Endothelial cell of umbilical vein (primary cell): ENCODE results near the gene NDUFA1. TPM values are rescaled to one million over a fixed set of nuclear protein-coding genes. Genes with fewer than 3 reads are reported as not detected.

Source experiments
- BruUV-seq: library from RNA; stranded (reverse); fragments of 400-500 nt; replicated peaks from 2 replicates; lab custom pipeline; 2021; lab: Mats Ljungman, UMichigan
- CTCF ChIA-PET: fragments of 300-600, 350-600 bp; sonication (Branson Sonifier 250); formaldehyde crosslinking; loops from one replicate; lab custom pipeline; 2021; ENCODE audit warnings: antibody characterized with exemption, inconsistent platforms; lab: Charles Lee
- POLR2A ChIA-PET: fragments of 300-600, 350-600 bp; sonication (Branson Sonifier 250); formaldehyde crosslinking; loops from one replicate; lab custom pipeline; 2021; ENCODE audit warnings: antibody characterized with exemption, inconsistent platforms; lab: Charles Lee
- DNase-seq: peaks from one replicate; pipeline ENCODE4 v3.0.0-alpha.2; 2011; ENCODE audit warnings: low read depth, low spot score
- FAIRE-seq: peaks from 2 replicates; lab custom pipeline; 2011; peaks lifted over from hg19 to GRCh38; lab: Jason Lieb, UNC
- H2AFZ ChIP-seq: 2 replicates; pipeline ENCODE4 v1.6.0; 2012; ENCODE audit warnings: low read depth, low read length, control low read depth, inconsistent platforms
- H3K27ac ChIP-seq: 2 replicates; pipeline ENCODE4 v1.5.1; 2011; ENCODE audit warnings: low read depth, mild to moderate bottlenecking, control low read depth, low read length, moderate library complexity; ENCODE audit not compliant: insufficient read depth
- H3K27me3 ChIP-seq, 2 experiments: 2 replicates each; pipeline versions ENCODE4 v1.6.0 to v1.6.1; 2011; ENCODE audit warnings: low read length in 2 of 2, mixed read lengths in 1 of 2; ENCODE audit not compliant: control insufficient read depth in 2 of 2, insufficient read depth in 2 of 2
- H3K36me3 ChIP-seq, 2 experiments: 2 replicates in 1 of 2; 3 replicates in 1 of 2; pipeline ENCODE4 v1.5.1; 2011; ENCODE audit warnings: low read length in 2 of 2, mild to moderate bottlenecking in 1 of 2, moderate library complexity in 1 of 2; ENCODE audit not compliant: control insufficient read depth in 2 of 2, insufficient read depth in 2 of 2; ENCODE audit errors: extremely low read depth in 1 of 2
- H3K4me1 ChIP-seq: 3 replicates; pipeline ENCODE4 v1.5.1; 2011; ENCODE audit warnings: mild to moderate bottlenecking, low read length; ENCODE audit not compliant: control insufficient read depth, insufficient read depth; ENCODE audit errors: extremely low read depth
- H3K4me2 ChIP-seq: 2 replicates; pipeline ENCODE4 v1.6.1; 2011; ENCODE audit warnings: low read length, control low read depth, mixed read lengths; ENCODE audit not compliant: insufficient read depth
- H3K4me3 ChIP-seq, 3 experiments: fragments of 200-600 bp in 1 of 3; sonication (generic), shearing (Covaris generic) in 1 of 3; replicated peaks in 1 of 3; 2 replicates each; pipeline ENCODE4 v1.5.1; 2011 to 2016; ENCODE audit warnings: control low read depth in 3 of 3, low read length in 3 of 3, mild to moderate bottlenecking in 2 of 3, inconsistent platforms in 1 of 3, low read depth in 1 of 3, moderate library complexity in 1 of 3; ENCODE audit not compliant: insufficient read depth in 1 of 3
- H3K79me2 ChIP-seq: 2 replicates; pipeline ENCODE4 v1.6.0; 2012; ENCODE audit warnings: low read length, inconsistent platforms; ENCODE audit not compliant: control insufficient read depth, insufficient read depth
- H3K9ac ChIP-seq: replicated peaks from 2 replicates; pipeline ENCODE3; 2011; ENCODE audit warnings: low read length, control low read depth; ENCODE audit not compliant: insufficient read depth; ENCODE audit errors: extremely low read depth
- H3K9me1 ChIP-seq: replicated peaks from 3 replicates; pipeline ENCODE4 v1.6.0; 2011; ENCODE audit warnings: mild to moderate bottlenecking, low read length; ENCODE audit not compliant: control insufficient read depth, insufficient read depth; ENCODE audit errors: extremely low read depth
- H3K9me3 ChIP-seq: replicated peaks from 2 replicates; pipeline ENCODE4 v1.5.1; 2012; ENCODE audit warnings: low read length, inconsistent platforms; ENCODE audit not compliant: control insufficient read depth, insufficient read depth
- H4K20me1 ChIP-seq: replicated peaks from 2 replicates; pipeline ENCODE3; 2011; ENCODE audit warnings: mild to moderate bottlenecking, low read length; ENCODE audit not compliant: control insufficient read depth, insufficient read depth; ENCODE audit errors: extremely low read depth
- CTCF ChIP-seq, 2 donors: IDR thresholded peaks; 1 replicate in 1 of 2; 2 replicates in 1 of 2; pipeline ENCODE4 v1.5.1; 2011; ENCODE audit warnings: low read length in 2 of 2, mild to moderate bottlenecking in 2 of 2, moderate library complexity in 2 of 2, control low read depth in 1 of 2, inconsistent platforms in 1 of 2, low read depth in 1 of 2; ENCODE audit not compliant: insufficient read depth in 1 of 2; ENCODE audit errors: extremely low read depth in 1 of 2
- EZH2 ChIP-seq: IDR thresholded peaks from 2 replicates; pipeline ENCODE4 v1.6.1; 2012; ENCODE audit warnings: borderline replicate concordance, low read depth, mild to moderate bottlenecking, moderate library complexity, low read length, inconsistent platforms; ENCODE audit not compliant: severe bottlenecking
- FOS ChIP-seq: IDR thresholded peaks from 2 replicates; pipeline ENCODE4 v1.6.1; 2011; ENCODE audit warnings: mild to moderate bottlenecking, low read length, moderate library complexity, borderline replicate concordance; ENCODE audit not compliant: insufficient read depth
- GATA2 ChIP-seq: IDR thresholded peaks from 2 replicates; pipeline ENCODE4 v1.7.0; 2011; ENCODE audit warnings: low read depth, mild to moderate bottlenecking, moderate library complexity, mixed read lengths, low read length; ENCODE audit not compliant: insufficient read length, insufficient read depth
- JUN ChIP-seq: IDR thresholded peaks from 2 replicates; pipeline ENCODE4 v1.6.1; 2011; ENCODE audit warnings: borderline replicate concordance, low read depth; ENCODE audit not compliant: insufficient read length, insufficient read depth
- MAX ChIP-seq: IDR thresholded peaks from 2 replicates; pipeline ENCODE4 v1.6.1; 2011; ENCODE audit not compliant: insufficient read depth, insufficient read length
- MYC ChIP-seq: IDR thresholded peaks from one replicate; pipeline ENCODE4 v1.6.1; 2011; ENCODE audit warnings: mild to moderate bottlenecking, low read depth, low read length
- POLR2A ChIP-seq: IDR thresholded peaks from 2 replicates; pipeline ENCODE4 v1.6.1; 2012; ENCODE audit warnings: low read depth, mild to moderate bottlenecking, control low read depth, low read length
- POLR2AphosphoS5 ChIP-seq: IDR thresholded peaks from 2 replicates; pipeline ENCODE4 v1.6.1; 2012; ENCODE audit warnings: low read depth, mild to moderate bottlenecking, control low read depth, low read length, moderate library complexity; ENCODE audit not compliant: insufficient read depth
- dilution Hi-C: fragments of 300-500 bp; cut with MboI; formaldehyde crosslinking; loops from one replicate; pipeline ENCODE4 v1.15.0; 2019; ENCODE audit warnings: low sequenced_read_pairs; ENCODE audit not compliant: extremely low pct_ligation_motif_present
- intact Hi-C: fragments of 100-400 bp; cut with micrococcal nuclease; formaldehyde crosslinking; loops from one replicate; pipeline ENCODE4 v1.10.0; 2022
- polyA plus RNA-seq, 4 experiments: library from polyadenylated mRNA; depleted of rRNA in 3 of 4; stranded (reverse) in 3 of 4; unstranded in 1 of 4; fragments of >200 nt; gene quantifications; 2 replicates each; pipeline versions ENCODE4 v1.2.1 to v1.2.3, GENCODE V29; 2011 to 2012; ENCODE audit warnings: missing spikeins in 1 of 4
- total RNA-seq: library from RNA; stranded (reverse); gene quantifications from 2 replicates; pipeline ENCODE4 v1.2.3, GENCODE V29; 2021

The NDUFA1 gene
- total and polyA plus RNA-seq, 2 donors (not counting 3 experiments of a cell fraction or from before 2014, with no cell fraction given) = 89.9 to 93.4 TPM

GRCh38 chrX:119880076-119880475, 8.4 kb downstream of the NDUFA1 start:
- no peak for TF ChIP-seq CTCF (IDR thresholded peaks at IDR 0.05; ENCODE audit: extremely low read depth in 1 of 2, insufficient read depth in 1 of 2, low read depth in 1 of 2, low read length in 2 of 2)
- no peak for TF ChIP-seq FOS
- TF ChIP-seq JUN = no peak
- no peak for TF ChIP-seq POLR2A
- no peak for TF ChIP-seq MAX
- no peak for TF ChIP-seq POLR2AphosphoS5
- TF ChIP-seq MYC = no peak
- no peak for TF ChIP-seq GATA2
- TF ChIP-seq EZH2 = no peak
- Histone ChIP-seq H3K27ac (no peak overlapping the region), H3K27me3 (no peaks in the 10 kb centered on the region), H3K9ac (no peak overlapping the region), H3K36me3 (no peaks in the 10 kb centered on the region), H2AFZ (no peak overlapping the region), H3K4me3 (no peak overlapping the region), H3K9me1 (no peaks in the 10 kb centered on the region), H3K79me2 (no peaks in the 10 kb centered on the region), H4K20me1 (no peaks in the 10 kb centered on the region), H3K4me1 (no peaks in the 10 kb centered on the region), H3K4me2 (no peak overlapping the region), H3K9me3 (no peaks in the 10 kb centered on the region)
- ChIA-PET POLR2A (no interaction called here), CTCF (interaction anchor here (0.6 to 1.0 kb wide), 5 partner anchors 27 to 306 kb away, joined by 3 to 4 read pairs (median 3); partner anchors contain the start of gene UPF3B)
- no peak for FAIRE-seq
- DNase-seq = no peak
- dilution Hi-C loops (no loop called here), intact Hi-C loops (loop anchor here (2.0 kb wide), 2 partner anchors 89 to 363 kb away; partner anchors contain the start of gene RPL39)
- BruUV-seq = no TSS peak
